GM21360 (cell line): ENCODE results near the gene COL4A1.

ENCODE experiments used
- ATAC-seq: cut with Tn5 transposase; IDR thresholded peaks from one replicate; pipeline ENCODE4 v1.9.1; 2021; ENCODE audit warnings: mild to moderate bottlenecking, moderate library complexity; ENCODE audit not compliant: unreplicated experiment

Gene COL4A1

GRCh38 chr13:110309661-110310524 is 2.9 kb upstream of the COL4A1 start:
- ATAC-seq = no peak

GRCh38 chr13:110308656-110309359 is 1.9 kb upstream of the COL4A1 start:
- no peak for ATAC-seq

- ATAC-seq = no peak
Measured at GRCh38 chr13:110307767-110308655, 1.1 kb upstream of the COL4A1 start.

GRCh38 chr13:110306340-110306959 is 507 bp downstream of the COL4A1 start:
- no peak for ATAC-seq

- ATAC-seq = no peak
Measured at GRCh38 chr13:110305949-110306339, 1.0 kb downstream of the COL4A1 start.

- ATAC-seq = no peak
Measured at GRCh38 chr13:110305544-110305943, 1.4 kb downstream of the COL4A1 start.

- no peak for ATAC-seq
Measured at GRCh38 chr13:110305001-110305400, 2.0 kb downstream of the COL4A1 start.

- ATAC-seq = no peak
Measured at GRCh38 chr13:110304256-110304655, 2.7 kb downstream of the COL4A1 start.

- no peak for ATAC-seq
Measured at GRCh38 chr13:110303644-110304043, 3.3 kb downstream of the COL4A1 start.

GRCh38 chr13:110302997-110303396 is 4.0 kb downstream of the COL4A1 start:
- ATAC-seq = no peak

GRCh38 chr13:110301606-110302553 is 5.1 kb downstream of the COL4A1 start:
- ATAC-seq = no peak

- ATAC-seq = no peak
Measured at GRCh38 chr13:110301083-110301482, 5.9 kb downstream of the COL4A1 start.

- no peak for ATAC-seq
Measured at GRCh38 chr13:110300090-110300815, 6.7 kb downstream of the COL4A1 start.

GRCh38 chr13:110299283-110299840 is 7.6 kb downstream of the COL4A1 start:
- no peak for ATAC-seq

GRCh38 chr13:110298505-110299282 is 8.3 kb downstream of the COL4A1 start:
- ATAC-seq = no peak

- no peak for ATAC-seq
Measured at GRCh38 chr13:110297766-110298504, 9.0 kb downstream of the COL4A1 start.

- no peak for ATAC-seq
Measured at GRCh38 chr13:110297011-110297410, 9.9 kb downstream of the COL4A1 start.
